HG03066 (cell line): ENCODE measurements around the gene CACNG4.
"Not testable (repeated sequence)": the region's sequence is repeated elsewhere in the genome, so short reads cannot be mapped to it uniquely, and the experiment has no call there.

Experiments used
- ATAC-seq: cut with Tn5 transposase; IDR thresholded peaks from one replicate; pipeline ENCODE4 v1.9.1; 2021; ENCODE audit warnings: low read depth; ENCODE audit not compliant: unreplicated experiment

The CACNG4 gene

GRCh38 chr17:67040652-67041051, 76.1 kb downstream of the CACNG4 start:
- no peak for ATAC-seq

GRCh38 chr17:67041119-67041518, 76.6 kb downstream of the CACNG4 start:
- ATAC-seq = not testable (repeated sequence)

GRCh38 chr17:67041531-67041930, 77.0 kb downstream of the CACNG4 start:
- ATAC-seq = no peak

- ATAC-seq = no peak
Measured at GRCh38 chr17:67041941-67042899, 77.7 kb downstream of the CACNG4 start.

- no peak for ATAC-seq
Measured at GRCh38 chr17:67043283-67043682, 78.8 kb downstream of the CACNG4 start.

GRCh38 chr17:67044016-67044772, 79.7 kb downstream of the CACNG4 start, which contains the start of gene CACNG1:
Gene CACNG1 (plus strand): TSS chr17:67044554. CDS start chr17:67044661, 107 bp downstream.
- no peak for ATAC-seq

GRCh38 chr17:67044940-67045339, 80.4 kb downstream of the CACNG4 start:
- no peak for ATAC-seq

GRCh38 chr17:67046398-67046797, 81.9 kb downstream of the CACNG4 start:
- ATAC-seq = no peak

- ATAC-seq = no peak
Measured at GRCh38 chr17:67047382-67047781, 82.9 kb downstream of the CACNG4 start.

GRCh38 chr17:67049025-67049739, 84.7 kb downstream of the CACNG4 start:
- no peak for ATAC-seq

- no peak for ATAC-seq
Measured at GRCh38 chr17:67050066-67050465, 85.6 kb downstream of the CACNG4 start.

- no peak for ATAC-seq
Measured at GRCh38 chr17:67050471-67051154, 86.1 kb downstream of the CACNG4 start.

GRCh38 chr17:67051155-67051538, 86.6 kb downstream of the CACNG4 start:
- no peak for ATAC-seq

- ATAC-seq = no peak
Measured at GRCh38 chr17:67051837-67052236, 87.3 kb downstream of the CACNG4 start.

GRCh38 chr17:67052720-67053437, 88.4 kb downstream of the CACNG4 start:
- ATAC-seq = no peak

GRCh38 chr17:67053438-67054000, 89.0 kb downstream of the CACNG4 start:
- ATAC-seq = no peak

- ATAC-seq = no peak
Measured at GRCh38 chr17:67054011-67054591, 89.6 kb downstream of the CACNG4 start.

- no peak for ATAC-seq
Measured at GRCh38 chr17:67054608-67055007, 90.1 kb downstream of the CACNG4 start.

- ATAC-seq = no peak
Measured at GRCh38 chr17:67055041-67055443, 90.5 kb downstream of the CACNG4 start.
